C4-2B (cell line): ENCODE data around the gene TUBB6.
A peak's percentile ranks its signal among the peaks of the same experiment; 100 is the strongest.

Source experiments
- H3K27ac ChIP-seq: fragments of 450-650 bp; 2 replicates; pipeline ENCODE4 v1.5.1; 2017
- ZFX ChIP-seq: fragments of 450-650 bp; IDR thresholded peaks from 2 replicates; pipeline ENCODE4 v1.6.1; 2017
- TF ChIP-seq, protein P1 (sequence below): fragments of 450-650 bp; conservative IDR thresholded peaks from 2 replicates; pipeline ENCODE4 v1.5.1; 2017; ENCODE audit warnings: mild to moderate bottlenecking

Gene TUBB6

DNA sequence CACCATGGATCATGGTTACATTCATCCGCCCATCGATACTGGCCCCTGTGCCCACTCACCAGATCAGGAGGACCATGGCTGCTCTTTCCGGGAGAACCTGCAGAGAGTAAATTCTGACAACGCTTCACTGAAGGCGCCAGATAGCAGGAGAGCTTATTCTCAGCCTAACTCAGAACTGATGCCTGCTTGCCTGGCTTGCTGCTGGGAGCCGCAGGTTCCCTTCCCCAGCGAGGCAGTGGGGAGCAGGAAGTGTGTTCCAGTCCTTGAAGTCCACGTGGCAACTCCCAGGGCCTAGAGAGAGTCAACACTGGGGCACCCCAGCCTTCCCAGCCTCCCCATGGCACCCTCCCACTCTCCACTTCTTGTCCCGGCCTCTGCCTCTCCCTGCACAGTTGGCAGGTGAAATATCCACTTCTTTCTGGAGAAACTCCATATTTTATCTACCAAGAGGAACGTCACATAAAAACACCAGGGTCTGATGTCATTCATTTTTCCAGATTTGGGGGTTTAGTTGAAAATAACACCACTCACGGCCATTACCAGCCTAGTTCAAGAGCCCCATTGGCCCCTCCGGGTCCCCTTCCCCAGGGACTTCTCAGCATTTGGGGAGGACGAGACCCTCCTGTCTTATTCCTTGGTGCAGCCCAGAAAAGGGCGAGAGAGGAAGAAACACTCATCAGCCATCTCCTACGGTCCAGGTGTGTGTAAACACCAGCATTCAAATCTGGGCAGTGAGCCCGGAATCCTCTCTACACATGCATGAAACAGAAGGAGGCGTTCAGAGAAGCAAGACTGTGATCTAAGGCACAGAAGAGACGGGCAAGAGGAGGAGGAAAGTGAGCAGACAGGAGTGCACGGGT lies 3.5 kb upstream of the TUBB6 start:
- H3K27ac ChIP-seq: no peak overlapping the region
- TF ChIP-seq ZFX: no peak
- TF ChIP-seq, protein P1, sequence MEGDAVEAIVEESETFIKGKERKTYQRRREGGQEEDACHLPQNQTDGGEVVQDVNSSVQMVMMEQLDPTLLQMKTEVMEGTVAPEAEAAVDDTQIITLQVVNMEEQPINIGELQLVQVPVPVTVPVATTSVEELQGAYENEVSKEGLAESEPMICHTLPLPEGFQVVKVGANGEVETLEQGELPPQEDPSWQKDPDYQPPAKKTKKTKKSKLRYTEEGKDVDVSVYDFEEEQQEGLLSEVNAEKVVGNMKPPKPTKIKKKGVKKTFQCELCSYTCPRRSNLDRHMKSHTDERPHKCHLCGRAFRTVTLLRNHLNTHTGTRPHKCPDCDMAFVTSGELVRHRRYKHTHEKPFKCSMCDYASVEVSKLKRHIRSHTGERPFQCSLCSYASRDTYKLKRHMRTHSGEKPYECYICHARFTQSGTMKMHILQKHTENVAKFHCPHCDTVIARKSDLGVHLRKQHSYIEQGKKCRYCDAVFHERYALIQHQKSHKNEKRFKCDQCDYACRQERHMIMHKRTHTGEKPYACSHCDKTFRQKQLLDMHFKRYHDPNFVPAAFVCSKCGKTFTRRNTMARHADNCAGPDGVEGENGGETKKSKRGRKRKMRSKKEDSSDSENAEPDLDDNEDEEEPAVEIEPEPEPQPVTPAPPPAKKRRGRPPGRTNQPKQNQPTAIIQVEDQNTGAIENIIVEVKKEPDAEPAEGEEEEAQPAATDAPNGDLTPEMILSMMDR: no peak

DNA sequence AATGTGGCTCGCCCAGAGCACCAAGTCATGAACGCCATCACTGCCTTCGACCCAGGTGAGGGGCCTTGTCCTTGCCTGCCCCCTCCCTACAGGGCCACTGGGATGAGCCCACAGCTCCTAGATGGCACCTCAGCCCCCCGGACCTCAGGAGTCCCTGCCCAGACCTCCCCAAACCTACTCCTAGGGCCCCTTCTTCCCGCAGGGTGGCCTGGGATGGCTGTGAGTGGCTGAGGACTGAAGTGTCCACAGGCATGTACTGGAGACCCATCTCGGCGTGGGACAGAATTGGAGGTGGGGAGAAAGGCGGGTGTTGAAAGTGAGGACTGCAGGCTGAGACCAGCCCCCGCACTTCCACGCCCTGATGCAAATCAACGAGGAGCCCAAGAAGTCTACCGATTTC lies 2.8 kb upstream of the TUBB6 start:
- H3K27ac ChIP-seq: no peak overlapping the region

DNA sequence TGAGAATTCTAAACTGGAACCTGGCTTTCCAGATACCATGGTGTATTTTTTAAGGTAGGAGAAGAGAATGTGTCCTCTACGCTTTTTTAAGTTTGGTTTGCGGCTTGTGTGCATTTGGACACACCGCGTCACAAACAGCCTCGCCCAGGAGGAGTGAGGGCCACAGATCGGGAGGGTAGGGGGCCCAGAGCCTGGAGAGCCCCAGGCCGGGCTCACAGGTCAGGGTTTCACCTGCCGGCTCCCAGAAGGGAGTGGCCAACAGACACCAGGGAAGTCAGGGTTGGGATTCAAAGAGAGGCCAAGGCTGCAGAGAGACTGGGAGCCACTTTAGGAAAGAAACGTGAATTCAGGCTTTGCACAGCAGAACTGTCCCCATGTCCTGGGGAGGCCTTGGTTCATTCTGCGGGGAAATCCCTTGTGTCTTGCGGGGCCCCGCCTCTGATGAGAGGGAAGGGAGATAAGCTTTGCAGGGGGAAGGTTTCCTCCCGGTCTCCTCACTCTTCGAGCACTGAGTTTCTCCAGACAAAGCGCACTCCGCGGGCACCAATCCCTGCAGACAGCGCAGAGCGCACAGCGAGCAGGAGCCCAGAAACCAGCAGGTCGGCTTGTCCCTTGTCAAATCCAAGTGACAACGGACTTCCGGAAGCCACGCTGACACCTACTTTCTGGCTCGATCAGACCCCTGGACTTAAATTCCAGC lies 2.0 kb upstream of the TUBB6 start:
- TF ChIP-seq, protein P1: no peak
- TF ChIP-seq ZFX: no peak
- no peak overlapping the region for H3K27ac ChIP-seq

More for the DNA sequence above, 2.8 kb upstream of the TUBB6 start:
- TF ChIP-seq, protein P1: no peak
- TF ChIP-seq ZFX: no peak

DNA sequence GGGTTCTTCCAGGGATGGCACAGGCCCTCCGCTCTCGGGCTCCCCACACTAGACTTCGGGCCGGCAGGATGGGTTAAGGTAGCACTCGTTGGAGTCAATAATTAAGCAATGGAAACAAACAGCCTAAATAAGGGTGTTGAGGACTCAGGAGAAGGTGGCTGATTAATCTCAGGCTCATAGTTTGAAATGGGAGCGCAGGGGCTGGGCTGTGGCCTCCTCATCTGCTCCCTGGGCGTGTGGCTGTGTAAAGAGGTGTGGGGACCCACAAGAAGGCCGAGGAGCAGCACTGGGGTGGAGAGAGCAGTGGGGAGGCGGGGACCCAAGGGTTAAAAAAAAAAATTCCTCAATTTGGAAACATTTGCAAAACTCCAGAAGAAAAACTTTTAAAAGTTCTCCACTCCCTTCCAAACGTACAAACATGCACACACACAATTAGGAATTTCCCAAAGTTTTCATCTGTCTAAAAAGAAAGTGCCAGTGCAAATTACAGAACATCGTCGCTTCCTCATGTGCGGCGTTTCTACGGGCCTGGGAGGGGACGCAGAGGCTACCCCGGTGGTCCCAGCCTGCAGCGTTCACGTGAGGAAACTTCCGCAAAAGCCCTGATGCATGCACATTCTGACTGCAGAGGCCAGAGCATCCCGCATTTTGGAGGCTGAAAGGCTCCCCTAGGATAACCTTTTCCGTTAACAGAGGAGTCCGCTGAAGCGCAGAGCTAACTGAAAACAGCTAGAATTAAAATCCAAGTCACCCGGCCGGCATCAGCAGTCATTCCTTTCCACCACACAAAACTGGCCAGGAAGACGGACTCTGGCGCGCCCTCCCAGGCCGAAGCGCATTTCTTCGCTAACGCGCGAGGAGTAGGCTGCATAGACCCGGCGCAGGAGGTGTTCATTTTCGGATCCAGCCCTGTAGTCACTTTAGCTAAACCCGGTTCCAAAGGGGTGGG lies 1.0 kb upstream of the TUBB6 start:
- H3K27ac ChIP-seq: no peak overlapping the region
- no peak for TF ChIP-seq ZFX
- TF ChIP-seq, protein P1: no peak

DNA sequence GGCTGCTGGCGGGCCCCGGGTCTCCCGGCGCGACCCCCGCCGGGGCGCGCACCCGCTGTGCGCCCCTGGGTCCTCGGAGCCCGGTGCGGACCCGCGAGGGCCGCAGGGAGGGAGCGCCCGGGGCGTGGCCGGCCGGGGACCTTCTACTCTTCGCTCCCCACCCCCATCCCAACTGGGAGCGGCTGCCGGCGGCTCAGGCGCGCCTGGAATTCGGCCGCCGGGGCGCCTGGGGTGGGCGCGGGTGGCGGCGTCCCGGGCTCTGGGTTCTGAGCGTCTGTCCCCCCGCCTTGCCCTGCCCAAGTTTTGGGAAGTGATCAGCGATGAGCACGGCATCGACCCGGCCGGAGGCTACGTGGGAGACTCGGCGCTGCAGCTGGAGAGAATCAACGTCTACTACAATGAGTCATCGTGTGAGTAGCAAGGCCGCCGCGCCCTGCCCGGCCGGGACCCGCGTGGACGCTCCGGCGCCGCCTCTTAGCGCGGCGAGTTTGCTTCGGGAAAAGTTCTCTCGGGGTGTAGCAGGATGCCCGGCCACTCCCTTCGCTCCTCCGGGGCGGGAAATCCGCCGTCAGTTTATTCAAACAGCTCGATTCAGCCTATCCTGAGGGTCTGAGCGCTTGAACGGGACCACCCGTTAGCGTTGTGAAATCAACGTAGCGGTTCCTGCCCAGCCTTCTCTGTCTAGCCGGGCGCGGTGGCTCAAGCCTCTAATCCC lies 502 bp downstream of the TUBB6 start:
- peak overlapping the region; percentile 56 for H3K27ac ChIP-seq
- TF ChIP-seq, protein P1: no peak
- TF ChIP-seq ZFX: peak; percentile 54; the same call in 1 of the 2 replicates

DNA sequence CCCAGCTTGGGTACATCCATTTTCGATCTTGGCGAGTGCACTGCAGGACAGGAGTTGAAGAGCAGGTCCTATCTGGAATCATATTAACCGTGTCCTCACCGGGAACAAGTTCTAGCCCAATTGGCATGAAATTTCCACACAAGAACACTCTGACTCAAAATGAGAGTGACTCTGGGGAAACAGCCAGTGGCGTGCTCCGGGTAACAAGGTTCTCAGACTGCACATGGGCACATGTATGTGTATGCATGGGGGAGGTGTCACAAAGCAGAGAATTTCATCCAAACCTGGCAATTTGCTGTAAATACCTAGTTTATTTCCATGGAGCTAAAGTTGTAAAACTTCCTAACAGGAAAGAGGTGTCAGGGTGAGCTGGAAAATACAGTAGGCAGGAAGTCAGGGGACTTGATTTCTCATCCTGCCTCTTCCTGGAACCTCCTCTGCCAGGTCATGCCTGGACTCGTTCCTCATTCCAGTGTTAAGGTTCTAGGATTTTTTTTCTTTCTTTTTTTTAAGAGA lies 1.7 kb downstream of the TUBB6 start:
- H3K27ac ChIP-seq: no peak overlapping the region
- TF ChIP-seq, protein P1: no peak
- TF ChIP-seq ZFX: no peak
